Measurements from ENCODE around the gene MYADM. TPM values are rescaled to one million over a fixed set of nuclear protein-coding genes. Genes with fewer than 3 reads are reported as not detected.
A peak's percentile ranks its signal among the peaks of the same experiment; 100 is the strongest.

Gene MYADM
- total and polyA plus RNA-seq, 3 experiments from 2014 or later: 44.2 to 77.8 (median 47.8) TPM

DNA sequence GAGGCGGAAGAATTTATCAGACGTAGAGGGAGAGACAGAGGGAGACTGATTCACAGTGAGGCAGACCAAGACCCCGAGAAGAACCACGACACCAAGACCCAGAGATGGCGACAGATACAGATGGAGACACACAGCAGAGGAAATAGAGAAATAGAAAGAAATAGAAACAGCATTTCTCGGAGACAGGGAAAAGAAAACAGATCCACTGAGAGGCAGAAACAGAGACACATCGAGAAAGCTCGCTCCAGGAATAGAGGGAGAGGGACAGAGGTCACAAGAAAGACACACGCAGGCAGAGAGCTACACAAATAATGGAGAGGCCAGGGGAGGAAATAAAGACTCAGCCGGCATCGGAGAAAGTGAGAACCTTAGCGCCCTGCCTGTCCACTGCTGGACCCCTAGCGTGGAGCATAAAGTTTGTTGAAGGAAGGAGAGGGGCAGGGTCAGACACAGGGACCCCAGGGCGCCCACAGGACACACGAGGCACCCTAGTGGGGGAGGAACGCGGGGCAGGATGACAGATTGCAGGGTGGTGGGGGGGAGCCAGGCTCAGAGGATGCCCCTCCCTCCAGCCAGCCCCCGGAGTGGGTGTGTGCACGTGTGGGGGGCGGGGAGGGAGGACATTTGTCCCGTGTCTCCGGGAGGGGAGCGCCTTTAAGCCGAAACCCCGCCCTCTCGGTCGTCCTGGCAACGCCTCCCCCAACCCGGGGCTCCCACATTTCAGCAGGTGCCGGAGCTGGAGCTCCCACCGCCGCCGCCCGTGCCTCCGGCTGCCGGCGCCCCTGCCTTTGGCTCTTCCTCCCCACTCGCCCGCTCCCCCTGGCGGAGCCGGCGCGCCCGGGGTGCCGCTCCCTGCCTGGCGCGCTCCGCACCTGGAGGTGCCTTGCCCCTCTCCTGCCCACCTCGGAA lies 14.1 kb downstream of the MYADM start, which contains the start of gene PRKCG:
Gene PRKCG (plus strand): TSS at position 716 of the 909 bp plus-strand sequence. CDS start 298 bp downstream, outside the sequence.
- H3K4me3 Mint-ChIP-seq: peak within 1 kb of the TSS in 6 of 7 donors; percentile 16 to 79 (median 51)
- Histone ChIP-seq H3K36me3 (ENCODE audit: insufficient read depth, low read length) (no peaks in the 10 kb centered on the region), H3K27me3 (ENCODE audit: insufficient read depth, low read length, poor library complexity, severe bottlenecking) (peaks cover 37% of the 10 kb centered on the region), H3K9me3 (ENCODE audit: low read length) (no peaks in the 10 kb centered on the region), H3K4me3 (ENCODE audit: low read length) (peak within 1 kb of the TSS; percentile 16), H3K4me1 (ENCODE audit: insufficient read depth, low read length) (peaks cover 49% of the 10 kb centered on the region), H3K27ac (ENCODE audit: low read depth, low read length) (no peak within 1 kb of the TSS)
- H3K9me3 Mint-ChIP-seq: no peaks in the 10 kb centered on the region
- peaks cover 23 to 28% of the 10 kb centered on the region in 2 donors for H3K27me3 Mint-ChIP-seq
- H3K36me3 Mint-ChIP-seq: peaks cover 0 to 3% (median 3%) of the 10 kb centered on the region in 3 donors
- CTCF ChIA-PET: interaction anchor here (0.7 to 2.8 kb wide), 13 partner anchors 7 to 145 kb away, joined by 3 to 29 read pairs (median 4); partner anchors contain the start of gene MYADM
- peaks cover 28 to 35% (median 30%) of the 10 kb centered on the region in 3 donors for H3K4me1 Mint-ChIP-seq
- H3K27ac Mint-ChIP-seq: peak within 1 kb of the TSS in 2 of 8 donors; percentile 12 to 44
- POLR2A ChIA-PET: interaction anchor here (0.7 to 0.8 kb wide), 2 partner anchors 9 to 14 kb away, joined by 3 read pairs; partner anchors contain the start of gene MYADM
- DNase-seq: peak; percentile 59 to 83 (median 69)

DNA sequence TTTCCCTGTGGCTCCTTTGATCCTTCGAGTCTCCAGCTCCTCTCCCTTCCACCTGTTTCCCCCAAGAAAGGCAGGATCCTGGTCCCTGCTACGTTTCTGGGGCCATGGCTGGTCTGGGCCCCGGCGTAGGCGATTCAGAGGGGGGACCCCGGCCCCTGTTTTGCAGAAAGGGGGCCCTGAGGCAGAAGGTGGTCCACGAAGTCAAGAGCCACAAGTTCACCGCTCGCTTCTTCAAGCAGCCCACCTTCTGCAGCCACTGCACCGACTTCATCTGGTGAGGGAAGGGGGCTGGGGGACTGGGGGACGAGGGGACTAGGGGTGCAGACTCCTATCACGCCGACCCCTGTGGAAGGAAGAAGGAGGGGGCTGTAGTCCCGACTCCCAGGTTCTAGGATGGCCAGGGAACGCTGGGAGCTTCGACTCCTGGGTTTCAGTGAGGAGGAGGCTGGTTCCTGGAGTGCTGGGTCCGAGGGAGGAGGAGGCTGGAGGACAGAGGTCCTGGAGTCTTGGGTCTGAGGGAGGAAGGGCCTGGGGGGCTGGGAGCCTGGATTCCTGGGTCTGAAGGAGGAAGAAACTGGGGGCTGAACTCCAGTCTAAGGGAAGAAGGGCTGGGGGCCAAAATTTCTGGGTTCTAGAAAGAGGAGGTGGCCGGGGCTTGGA lies 14.8 kb downstream of the MYADM start:
- Histone ChIP-seq H3K4me3 (ENCODE audit: low read length) (no peak overlapping the region), H3K36me3 (ENCODE audit: insufficient read depth, low read length) (no peaks in the 10 kb centered on the region), H3K27me3 (ENCODE audit: insufficient read depth, low read length, poor library complexity, severe bottlenecking) (peaks cover 37% of the 10 kb centered on the region), H3K27ac (ENCODE audit: low read depth, low read length) (no peak overlapping the region), H3K4me1 (ENCODE audit: insufficient read depth, low read length) (peaks cover 41% of the 10 kb centered on the region), H3K9me3 (ENCODE audit: low read length) (no peaks in the 10 kb centered on the region)
- Mint-ChIP-seq H3K4me1 (peaks cover 20 to 27% (median 22%) of the 10 kb centered on the region in 3 donors), H3K27me3 (peaks cover 23 to 25% of the 10 kb centered on the region in 2 donors), H3K9me3 (no peaks in the 10 kb centered on the region), H3K4me3 (peak overlapping the region in 6 of 7 donors; percentile 16 to 79 (median 51)), H3K27ac (peak overlapping the region in 2 of 8 donors; percentile 12 to 44), H3K36me3 (peaks cover 0 to 3% (median 0%) of the 10 kb centered on the region in 3 donors)
- POLR2A ChIA-PET: interaction anchor here (0.7 to 0.8 kb wide), 2 partner anchors 10 to 15 kb away, joined by 3 read pairs; partner anchors contain the start of gene MYADM
- CTCF ChIA-PET: interaction anchor here (0.7 to 2.8 kb wide), 15 partner anchors 8 to 144 kb away, joined by 3 to 29 read pairs (median 4); partner anchors contain the start of gene MYADM
- no peak for DNase-seq

DNA sequence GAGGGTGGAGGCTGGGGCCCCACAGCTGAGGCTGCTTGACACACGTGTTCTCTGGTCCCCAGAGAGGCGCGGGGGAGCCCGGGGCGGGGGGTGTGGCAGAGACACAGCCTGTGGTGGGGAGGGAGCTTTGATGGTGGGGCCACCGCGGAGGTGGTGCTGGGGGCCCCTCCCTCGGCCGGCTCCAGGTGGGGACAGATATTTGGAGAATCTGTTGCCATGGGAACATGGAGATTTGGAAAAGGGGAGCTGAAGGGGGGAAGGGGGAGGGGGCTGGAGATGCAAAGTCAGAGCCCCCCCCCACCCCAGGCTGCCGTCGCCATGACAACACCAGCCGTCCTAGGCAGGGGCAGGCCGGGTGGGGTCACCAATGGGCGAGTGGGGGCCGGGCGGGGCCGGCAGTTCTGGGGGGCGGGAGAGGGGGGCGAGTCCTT lies 15.6 kb downstream of the MYADM start:
- no peak overlapping the region for H3K4me3 ChIP-seq (ENCODE audit: low read length)
- H3K9me3 Mint-ChIP-seq: no peaks in the 10 kb centered on the region
- peaks cover 0 to 3% (median 0%) of the 10 kb centered on the region in 3 donors for H3K36me3 Mint-ChIP-seq
- H3K36me3 ChIP-seq (ENCODE audit: insufficient read depth, low read length): no peaks in the 10 kb centered on the region
- H3K9me3 ChIP-seq (ENCODE audit: low read length): no peaks in the 10 kb centered on the region
- no peak overlapping the region for H3K27ac ChIP-seq (ENCODE audit: low read depth, low read length)
- peak overlapping the region in 4 of 7 donors; percentile 30 to 87 (median 64) for H3K4me3 Mint-ChIP-seq
- H3K4me1 Mint-ChIP-seq: peaks cover 15 to 20% (median 15%) of the 10 kb centered on the region in 3 donors
- H3K4me1 ChIP-seq (ENCODE audit: insufficient read depth, low read length): peaks cover 35% of the 10 kb centered on the region
- ChIA-PET POLR2A (no interaction called here), CTCF (interaction anchor here (1.3 to 2.8 kb wide), 5 partner anchors 12 to 142 kb away, joined by 3 to 29 read pairs (median 5); partner anchors contain the start of gene MYADM)
- peaks cover 37% of the 10 kb centered on the region for H3K27me3 ChIP-seq (ENCODE audit: insufficient read depth, low read length, poor library complexity, severe bottlenecking)
- peak in 2 of 5 donors; percentile 58 to 77 for DNase-seq
- peak overlapping the region in 1 of 8 donors; percentile 23 for H3K27ac Mint-ChIP-seq
- peaks cover 23 to 29% of the 10 kb centered on the region in 2 donors for H3K27me3 Mint-ChIP-seq

DNA sequence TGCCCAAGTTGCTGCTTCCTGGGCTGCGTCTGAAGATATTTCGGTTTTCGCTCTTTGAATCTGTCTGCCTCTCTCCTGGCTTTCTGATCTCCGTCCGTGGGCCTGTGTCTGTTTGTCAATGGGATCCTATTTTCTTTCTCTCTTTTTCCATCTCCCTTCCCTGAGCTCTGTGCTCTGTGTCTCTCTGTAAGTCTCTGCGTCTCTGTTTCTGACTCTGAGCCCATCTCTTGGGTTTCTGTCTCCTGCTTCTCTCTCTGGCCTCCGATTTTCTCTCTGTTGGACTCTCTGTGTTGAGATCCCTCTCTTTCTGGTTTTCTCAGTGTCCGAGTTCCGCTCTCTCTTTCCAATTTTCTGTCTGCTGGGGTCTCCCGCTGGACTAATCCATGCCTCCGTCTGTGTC lies 16.1 kb downstream of the MYADM start:
- Mint-ChIP-seq H3K36me3 (peaks cover 0 to 3% (median 0%) of the 10 kb centered on the region in 3 donors), H3K27ac (peak overlapping the region in 6 of 8 donors; percentile 23 to 75 (median 52)), H3K4me1 (peaks cover 12 to 20% (median 13%) of the 10 kb centered on the region in 3 donors), H3K4me3 (peak overlapping the region in 6 of 7 donors; percentile 1 to 87 (median 51)), H3K9me3 (no peaks in the 10 kb centered on the region), H3K27me3 (peaks cover 23 to 27% of the 10 kb centered on the region in 2 donors)
- DNase-seq: no peak
- ChIA-PET CTCF (interaction anchor here (1.3 to 2.8 kb wide), 5 partner anchors 13 to 141 kb away, joined by 3 to 29 read pairs (median 5); partner anchors contain the start of gene MYADM), POLR2A (no interaction called here)
- peaks cover 37% of the 10 kb centered on the region for H3K27me3 ChIP-seq (ENCODE audit: insufficient read depth, low read length, poor library complexity, severe bottlenecking)
- no peaks in the 10 kb centered on the region for H3K36me3 ChIP-seq (ENCODE audit: insufficient read depth, low read length)
- no peak overlapping the region for H3K27ac ChIP-seq (ENCODE audit: low read depth, low read length)
- no peaks in the 10 kb centered on the region for H3K9me3 ChIP-seq (ENCODE audit: low read length)
- no peak overlapping the region for H3K4me3 ChIP-seq (ENCODE audit: low read length)
- H3K4me1 ChIP-seq (ENCODE audit: insufficient read depth, low read length): peaks cover 32% of the 10 kb centered on the region

DNA sequence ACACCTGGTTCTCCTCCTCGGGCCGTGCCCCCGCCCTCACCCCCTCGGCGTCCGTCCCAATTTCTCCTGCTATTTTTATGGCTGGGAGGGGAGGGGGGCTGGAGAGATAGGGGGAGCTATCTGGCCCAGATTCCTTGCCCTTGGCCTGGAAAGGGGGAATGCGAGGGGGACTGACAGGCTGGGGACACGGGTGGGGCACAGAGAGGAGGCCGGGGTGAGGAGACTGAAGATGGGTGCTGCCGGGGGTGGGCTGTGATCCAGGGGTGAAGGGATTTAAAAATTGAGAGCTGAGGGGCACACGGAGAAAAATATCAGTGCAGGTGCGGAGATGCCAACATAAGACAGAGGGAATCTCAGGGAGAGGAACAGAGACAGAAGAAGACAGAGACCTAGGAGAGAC lies 16.6 kb downstream of the MYADM start:
- POLR2A ChIA-PET: no interaction called here
- Mint-ChIP-seq H3K27ac (peak overlapping the region in 2 of 8 donors; percentile 2 to 23), H3K36me3 (peaks cover 0 to 3% (median 0%) of the 10 kb centered on the region in 3 donors), H3K4me1 (peaks cover 7 to 20% (median 8%) of the 10 kb centered on the region in 3 donors), H3K9me3 (no peaks in the 10 kb centered on the region), H3K27me3 (peaks cover 19 to 24% of the 10 kb centered on the region in 2 donors), H3K4me3 (peak overlapping the region in 3 of 7 donors; percentile 1 to 87 (median 3))
- H3K4me1 ChIP-seq (ENCODE audit: insufficient read depth, low read length): peaks cover 27% of the 10 kb centered on the region
- no peak for DNase-seq
- CTCF ChIA-PET: interaction anchor here (1.3 to 1.6 kb wide), 3 partner anchors 13 to 141 kb away, joined by 3 to 5 read pairs (median 4); no protein-coding TSS in a partner anchor
- no peak overlapping the region for H3K27ac ChIP-seq (ENCODE audit: low read depth, low read length)
- H3K36me3 ChIP-seq (ENCODE audit: insufficient read depth, low read length): no peaks in the 10 kb centered on the region
- H3K4me3 ChIP-seq (ENCODE audit: low read length): no peak overlapping the region
- no peaks in the 10 kb centered on the region for H3K9me3 ChIP-seq (ENCODE audit: low read length)
- peaks cover 32% of the 10 kb centered on the region for H3K27me3 ChIP-seq (ENCODE audit: insufficient read depth, low read length, poor library complexity, severe bottlenecking)

DNA sequence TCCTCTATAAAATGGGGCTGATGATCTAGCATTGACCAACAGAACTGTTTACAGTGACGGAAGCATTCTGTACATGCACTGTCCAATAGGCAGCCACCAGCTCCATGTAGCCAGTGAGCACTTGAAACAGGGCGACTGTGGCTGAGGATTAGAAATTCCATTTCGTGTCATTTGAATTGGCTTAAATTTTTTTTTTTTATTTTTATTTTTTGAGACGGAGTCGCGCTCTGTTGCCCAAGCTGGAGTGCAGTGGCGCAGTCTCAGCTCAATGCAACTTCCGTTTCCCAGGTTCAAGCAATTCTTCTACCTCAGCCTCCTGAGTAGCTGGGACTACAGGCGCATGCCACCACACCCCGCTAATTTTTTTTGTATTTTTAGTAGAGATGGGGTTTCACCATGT lies 17.4 kb downstream of the MYADM start:
- POLR2A ChIA-PET: no interaction called here
- peaks cover 9 to 24% (median 10%) of the 10 kb centered on the region in 3 donors for H3K4me1 Mint-ChIP-seq
- H3K4me3 Mint-ChIP-seq: no peak overlapping the region
- Histone ChIP-seq H3K9me3 (ENCODE audit: low read length) (no peaks in the 10 kb centered on the region), H3K27ac (ENCODE audit: low read depth, low read length) (no peak overlapping the region), H3K36me3 (ENCODE audit: insufficient read depth, low read length) (no peaks in the 10 kb centered on the region), H3K27me3 (ENCODE audit: insufficient read depth, low read length, poor library complexity, severe bottlenecking) (peaks cover 24% of the 10 kb centered on the region), H3K4me3 (ENCODE audit: low read length) (no peak overlapping the region), H3K4me1 (ENCODE audit: insufficient read depth, low read length) (peaks cover 21% of the 10 kb centered on the region)
- no peak overlapping the region for H3K27ac Mint-ChIP-seq
- peaks cover 0 to 3% (median 0%) of the 10 kb centered on the region in 3 donors for H3K36me3 Mint-ChIP-seq
- no peaks in the 10 kb centered on the region for H3K9me3 Mint-ChIP-seq
- H3K27me3 Mint-ChIP-seq: peaks cover 19 to 24% of the 10 kb centered on the region in 2 donors
- CTCF ChIA-PET: no interaction called here
- DNase-seq: no peak

DNA sequence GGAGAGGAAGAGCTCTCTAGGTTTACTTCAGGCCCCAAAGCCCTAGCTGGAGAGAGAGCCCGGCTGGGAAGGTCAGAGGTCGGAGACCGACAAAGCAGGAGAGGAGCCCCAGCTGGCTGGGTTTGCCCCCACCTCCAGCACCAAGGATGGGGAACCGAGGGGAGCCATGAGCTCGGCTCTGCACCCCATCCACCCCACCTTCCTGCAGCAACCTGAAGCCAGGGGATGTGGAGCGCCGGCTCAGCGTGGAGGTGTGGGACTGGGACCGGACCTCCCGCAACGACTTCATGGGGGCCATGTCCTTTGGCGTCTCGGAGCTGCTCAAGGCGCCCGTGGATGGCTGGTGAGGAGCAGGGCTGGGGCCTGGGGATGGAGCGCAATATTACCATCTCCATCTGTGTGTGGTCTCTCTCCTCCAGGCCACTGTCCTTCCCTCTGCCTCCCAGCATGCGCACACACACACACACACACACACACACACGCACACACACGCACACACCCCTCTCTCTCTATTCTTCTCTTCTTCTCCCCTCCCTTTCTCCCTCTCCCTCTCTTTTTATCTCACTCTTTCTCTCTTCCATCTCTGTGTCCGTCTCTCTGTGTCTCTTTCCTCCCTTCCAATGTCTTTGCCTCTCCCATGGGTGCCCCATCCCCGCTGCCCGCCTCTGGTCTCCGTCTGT lies 24.8 kb downstream of the MYADM start:
- ChIA-PET CTCF (interaction anchor here (0.8 kb wide), 1 partner anchor 15 kb away, joined by 3 read pairs; no protein-coding TSS in a partner anchor), POLR2A (no interaction called here)
- Histone ChIP-seq H3K27ac (ENCODE audit: low read depth, low read length) (no peak overlapping the region), H3K9me3 (ENCODE audit: low read length) (no peaks in the 10 kb centered on the region), H3K4me1 (ENCODE audit: insufficient read depth, low read length) (no peaks in the 10 kb centered on the region), H3K27me3 (ENCODE audit: insufficient read depth, low read length, poor library complexity, severe bottlenecking) (peaks cover 8% of the 10 kb centered on the region), H3K36me3 (ENCODE audit: insufficient read depth, low read length) (no peaks in the 10 kb centered on the region), H3K4me3 (ENCODE audit: low read length) (no peak overlapping the region)
- no peak overlapping the region for H3K4me3 Mint-ChIP-seq
- no peaks in the 10 kb centered on the region for H3K9me3 Mint-ChIP-seq
- peak overlapping the region in 1 of 8 donors; percentile 70 for H3K27ac Mint-ChIP-seq
- DNase-seq: no peak
- H3K27me3 Mint-ChIP-seq: peaks cover 42 to 49% of the 10 kb centered on the region in 2 donors
- H3K4me1 Mint-ChIP-seq: peaks cover 2 to 5% (median 4%) of the 10 kb centered on the region in 3 donors
- H3K36me3 Mint-ChIP-seq: no peaks in the 10 kb centered on the region

Data from CD8-positive, alpha-beta memory T cell (primary cell).